CD4-positive, alpha-beta T cell treated with Interleukin-1 beta for 1 hour (primary cell): ENCODE measurements around the gene MAPKAP1.

ENCODE experiments used
- DNase-seq, 2 donors: peaks; one replicate each; pipeline ENCODE4 v3.0.0-alpha.2; 2020 to 2022

The MAPKAP1 gene

GRCh38 chr9:125444956-125445506, 262.0 kb downstream of the MAPKAP1 start:
- no peak for DNase-seq

GRCh38 chr9:125444166-125444565, 262.8 kb downstream of the MAPKAP1 start:
- no peak for DNase-seq

DNA sequence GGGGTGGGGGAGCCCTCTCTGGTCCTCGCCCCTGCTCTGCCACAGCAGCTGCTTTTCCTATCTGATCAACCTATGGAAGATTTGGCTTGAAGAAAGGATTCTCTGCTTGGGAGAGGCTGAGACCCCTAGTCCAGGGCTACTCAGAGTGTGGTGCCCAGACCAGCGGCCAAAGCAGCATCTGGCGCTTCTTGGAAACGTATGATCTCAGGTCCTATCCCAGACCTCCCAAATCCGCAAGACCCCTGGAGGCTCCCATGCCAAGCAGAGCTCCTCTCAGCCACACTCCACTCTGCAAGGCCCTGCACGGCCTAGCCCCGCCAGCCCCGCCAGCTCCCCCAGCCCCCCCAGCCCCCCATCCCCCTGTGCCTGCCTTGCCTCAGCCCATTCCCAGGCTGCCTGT, 263.6 kb downstream of the MAPKAP1 start:
- DNase-seq = no peak

DNA sequence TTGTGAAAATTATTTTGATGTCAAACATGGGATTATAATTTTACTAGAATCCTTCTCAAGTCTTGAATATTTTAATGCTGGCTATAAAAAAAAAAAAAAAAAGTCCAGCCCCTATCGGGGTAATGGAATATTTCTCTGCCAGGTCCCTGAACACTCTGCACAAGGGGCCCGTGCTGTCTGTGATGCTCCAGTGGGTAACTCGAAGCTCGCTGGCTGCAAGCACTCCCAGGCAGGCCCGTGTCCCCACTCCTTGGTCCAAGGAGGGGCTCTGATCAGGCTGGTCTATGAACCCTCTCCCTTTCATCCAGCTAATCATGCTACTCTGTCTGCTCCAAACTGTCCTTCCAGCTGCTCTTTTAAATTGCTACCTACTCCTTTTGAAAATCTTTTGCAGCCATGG, 264.6 kb downstream of the MAPKAP1 start:
- DNase-seq = no peak

DNA sequence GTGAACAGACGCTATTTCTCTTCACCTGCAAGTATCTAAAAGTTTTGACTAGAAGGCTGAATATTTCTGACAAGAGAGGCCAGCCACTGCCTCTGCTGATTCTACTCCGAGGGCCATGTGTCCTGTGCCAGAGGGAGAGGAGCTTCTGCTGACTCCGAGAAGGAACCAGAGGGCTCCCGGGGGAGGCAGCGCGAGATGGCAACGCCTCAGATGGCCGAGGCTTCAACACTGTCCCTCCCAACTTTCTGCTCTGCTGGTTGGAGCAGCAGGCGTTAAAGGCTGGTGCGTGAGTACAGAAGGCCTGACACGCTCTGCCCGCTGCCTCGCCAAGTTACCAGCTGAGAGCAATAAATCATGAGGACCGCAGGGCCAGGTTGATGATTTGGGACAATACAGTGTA, 266.6 kb downstream of the MAPKAP1 start:
- DNase-seq = no peak

- DNase-seq = no peak
These were observed 267.4 kb downstream of the MAPKAP1 start for GRCh38 chr9:125439434-125440272.

DNA sequence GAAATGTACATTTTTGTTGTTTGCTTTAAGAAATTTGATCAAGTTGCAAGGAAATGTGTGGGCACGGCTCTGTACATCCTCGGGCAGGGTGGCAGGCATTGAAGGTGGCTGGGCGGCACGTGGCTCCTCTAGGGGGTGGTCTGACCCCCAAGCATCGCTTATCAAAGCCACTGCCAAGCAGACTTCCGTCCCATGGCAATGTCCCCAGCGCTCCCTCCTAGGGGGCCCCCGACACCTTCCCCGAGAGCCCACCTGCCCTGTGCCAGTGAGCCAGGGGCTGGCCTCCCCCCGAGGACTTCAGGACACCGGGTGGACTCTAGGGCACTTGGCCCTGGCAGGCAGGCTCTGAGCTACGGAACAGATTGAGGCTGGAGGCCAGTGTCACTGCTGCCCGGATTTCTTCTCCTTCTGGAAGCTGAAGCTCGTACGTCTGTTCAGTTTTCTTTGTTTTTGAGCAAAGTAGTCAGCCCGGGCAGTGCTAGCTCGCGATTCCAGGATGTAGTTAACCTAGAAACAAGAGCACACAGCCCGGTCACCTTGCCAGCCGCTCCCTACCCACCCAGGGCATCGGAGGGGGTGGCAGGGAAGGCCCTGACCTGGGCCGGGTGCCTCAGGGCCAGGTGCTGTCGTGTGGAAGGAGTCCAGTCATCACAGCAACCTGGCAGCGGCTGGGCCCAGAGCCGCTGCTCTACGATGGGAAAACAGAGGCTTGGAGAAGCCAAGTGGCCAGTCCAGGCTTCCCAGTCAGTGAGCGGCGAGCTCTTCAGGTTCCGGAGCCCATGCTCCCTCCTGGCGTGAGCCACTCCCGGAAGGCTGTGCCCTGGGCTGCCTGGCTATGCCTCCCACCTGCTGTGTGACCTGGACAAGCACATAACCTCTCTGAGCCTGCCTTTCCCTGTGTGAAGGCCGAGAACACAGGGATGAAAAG, 268.2 kb downstream of the MAPKAP1 start:
- DNase-seq = no peak

GRCh38 chr9:125437771-125438221, 269.2 kb downstream of the MAPKAP1 start:
- DNase-seq = no peak

DNA sequence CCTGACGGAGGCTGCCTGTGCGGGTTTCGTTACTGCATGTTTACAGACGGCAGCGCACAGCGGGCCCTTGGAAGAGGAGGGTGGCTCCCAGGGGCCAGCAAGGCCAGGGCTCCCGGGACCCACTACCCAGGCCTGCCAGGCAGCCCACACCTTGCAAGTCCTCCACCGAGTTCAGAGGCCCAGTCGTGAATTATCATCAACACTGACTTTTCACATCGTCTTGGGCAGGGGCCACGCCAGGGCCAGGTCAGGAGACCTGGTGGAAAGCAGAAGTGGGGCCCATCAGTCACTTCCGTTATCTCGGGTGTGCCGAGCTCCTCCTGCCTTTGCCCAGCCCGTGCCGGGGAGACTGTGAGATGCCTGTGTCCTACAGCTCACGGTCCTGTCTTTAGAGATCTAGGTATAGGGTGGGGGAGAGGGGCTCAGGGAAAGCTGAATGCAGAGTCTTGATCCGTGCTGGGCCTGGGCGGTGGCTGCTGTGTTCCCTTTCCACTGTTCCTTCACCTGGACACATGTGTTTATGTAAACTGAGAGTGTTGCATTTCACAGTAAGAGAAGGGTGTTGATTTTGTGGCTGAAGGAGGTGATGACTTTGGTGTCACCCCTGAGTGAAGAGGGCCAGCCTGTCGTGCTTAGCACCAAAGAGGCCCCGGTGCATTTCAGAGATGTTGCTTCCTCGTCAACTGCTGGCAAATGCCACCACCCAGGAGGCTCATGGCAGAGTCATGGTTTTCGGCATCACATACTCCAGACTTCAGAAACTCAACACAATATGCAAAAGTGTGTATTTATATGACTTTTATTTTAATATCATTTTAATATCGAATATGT, 270.2 kb downstream of the MAPKAP1 start:
- DNase-seq = no peak

DNA sequence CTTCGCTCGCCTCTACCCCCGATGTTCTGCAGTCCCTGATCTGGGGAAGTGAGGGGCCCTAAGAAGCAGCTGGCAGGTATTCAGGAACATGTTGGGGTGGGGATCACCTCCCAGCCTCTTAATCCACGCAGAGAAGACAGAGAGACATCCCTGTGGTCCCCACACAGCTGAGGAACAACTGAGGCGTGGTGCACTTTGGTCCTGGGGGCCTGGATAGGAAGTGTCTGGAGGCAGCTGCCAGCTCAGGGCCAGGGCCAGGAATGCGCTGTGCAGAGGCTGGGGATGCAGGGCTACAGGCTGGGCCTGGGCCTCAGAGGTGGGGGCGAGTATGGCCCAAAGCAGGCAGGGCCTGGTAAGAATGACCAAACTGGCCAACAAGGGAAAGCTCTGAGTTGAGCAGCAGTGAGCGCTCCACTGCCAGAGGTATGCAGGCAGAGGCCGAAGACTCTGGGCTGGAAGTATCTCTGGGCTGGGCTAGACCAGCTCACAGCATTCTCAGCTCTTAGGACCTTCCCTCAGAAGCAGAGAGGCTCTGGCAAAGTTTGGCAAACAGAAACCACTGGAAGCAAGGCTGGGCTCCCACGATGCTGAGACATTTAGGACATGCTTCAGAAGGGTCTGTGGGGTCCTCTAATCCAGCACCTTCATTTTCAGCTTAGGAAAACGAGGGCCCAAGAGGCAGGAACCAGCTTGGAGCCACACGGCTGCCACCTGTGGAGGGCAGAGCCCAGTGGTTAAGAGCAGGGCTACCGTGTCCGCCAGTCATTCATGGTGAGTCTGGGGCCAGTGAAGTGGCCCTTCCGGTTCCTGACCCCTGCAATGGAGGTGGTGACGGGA, 271.0 kb downstream of the MAPKAP1 start:
- DNase-seq = no peak

- no peak for DNase-seq
These were observed 271.8 kb downstream of the MAPKAP1 start for GRCh38 chr9:125434986-125435775.

DNA sequence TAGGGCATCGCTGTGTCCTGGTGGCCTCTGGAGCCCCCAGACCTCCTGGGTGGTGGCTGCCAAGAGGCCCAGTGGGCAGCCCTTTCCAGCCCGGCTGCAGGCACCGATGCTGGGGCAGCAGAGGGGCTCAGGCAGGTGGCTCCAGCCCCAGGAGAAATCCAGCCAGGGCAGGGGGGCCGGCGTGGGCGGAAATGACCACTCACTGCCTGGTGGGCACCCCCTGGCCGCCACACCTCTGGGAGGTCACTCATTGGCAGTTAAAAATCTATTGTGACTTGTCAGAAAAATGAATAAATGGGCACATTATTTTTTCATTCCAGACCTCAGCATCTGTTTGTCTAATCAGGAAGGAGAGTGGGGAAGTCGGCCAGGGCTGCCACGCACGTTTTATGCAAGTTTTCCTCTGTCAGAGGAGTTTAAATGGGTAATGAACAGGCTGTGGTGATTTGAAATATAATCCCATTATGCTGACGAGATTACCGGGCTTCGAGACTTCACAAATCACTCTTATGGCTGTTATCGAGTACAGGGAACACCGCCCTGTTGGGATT, 273.5 kb downstream of the MAPKAP1 start:
- DNase-seq = no peak

- no peak for DNase-seq
These were observed 274.2 kb downstream of the MAPKAP1 start for GRCh38 chr9:125432715-125433385.

- no peak for DNase-seq
These were observed 275.2 kb downstream of the MAPKAP1 start for GRCh38 chr9:125431741-125432271.

GRCh38 chr9:125431012-125431305, 276.0 kb downstream of the MAPKAP1 start:
- DNase-seq = no peak

- DNase-seq = no peak
These were observed 276.6 kb downstream of the MAPKAP1 start for GRCh38 chr9:125430161-125431011.

GRCh38 chr9:125429476-125430160, 277.4 kb downstream of the MAPKAP1 start:
- DNase-seq = no peak

DNA sequence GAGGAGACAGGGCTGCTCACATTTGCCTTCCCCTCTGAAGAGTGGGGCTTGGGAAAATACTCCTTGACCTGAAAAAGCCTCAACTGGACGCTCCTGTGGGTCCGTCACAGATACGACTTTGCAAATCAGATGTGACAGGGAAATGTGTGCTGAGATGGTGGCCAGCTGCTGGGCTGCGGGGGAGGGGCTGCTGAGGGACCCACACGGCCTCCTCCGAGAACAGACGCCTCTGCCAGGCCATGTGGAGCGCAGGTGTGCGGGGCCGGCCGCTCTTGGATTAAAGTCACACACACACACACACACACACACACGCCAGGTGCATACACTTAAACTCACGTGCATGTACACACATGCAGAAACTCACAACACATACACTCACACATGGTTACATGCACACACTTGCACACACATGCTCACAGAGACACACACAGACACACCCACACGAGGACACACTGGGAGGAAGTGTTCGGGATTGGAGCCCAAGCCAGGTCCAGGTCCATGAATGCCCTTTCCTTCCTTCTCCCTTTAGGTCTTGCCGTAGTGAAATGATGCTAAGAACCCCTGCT, 278.0 kb downstream of the MAPKAP1 start:
- DNase-seq = no peak
